GM18873 (cell line): Measurements from ENCODE around the gene FGFR3.

Experiments used
- ATAC-seq: cut with Tn5 transposase; IDR thresholded peaks from one replicate; pipeline ENCODE4 v1.9.1; 2021; ENCODE audit warnings: mild to moderate bottlenecking, moderate library complexity, moderate number of reproducible peaks; ENCODE audit not compliant: unreplicated experiment, low FRiP score

Gene FGFR3

GRCh38 chr4:1768367-1769034, 24.6 kb upstream of the FGFR3 start:
- no peak for ATAC-seq

- no peak for ATAC-seq
Measured at GRCh38 chr4:1769692-1770091, 23.4 kb upstream of the FGFR3 start.

GRCh38 chr4:1770245-1770644, 22.8 kb upstream of the FGFR3 start:
- no peak for ATAC-seq

GRCh38 chr4:1770791-1771231, 22.3 kb upstream of the FGFR3 start:
- ATAC-seq, result no peak

- no peak for ATAC-seq
Measured at GRCh38 chr4:1771555-1772305, 21.4 kb upstream of the FGFR3 start.

- no peak for ATAC-seq
Measured at GRCh38 chr4:1772853-1773538, 20.1 kb upstream of the FGFR3 start.

- no peak for ATAC-seq
Measured at GRCh38 chr4:1773754-1774153, 19.3 kb upstream of the FGFR3 start.

GRCh38 chr4:1775731-1776500, 17.2 kb upstream of the FGFR3 start:
- no peak for ATAC-seq

- no peak for ATAC-seq
Measured at GRCh38 chr4:1776521-1777161, 16.5 kb upstream of the FGFR3 start.

- no peak for ATAC-seq
Measured at GRCh38 chr4:1777822-1778641, 15.1 kb upstream of the FGFR3 start.

- no peak for ATAC-seq
Measured at GRCh38 chr4:1778642-1779392, 14.3 kb upstream of the FGFR3 start.

- ATAC-seq, result no peak
Measured at GRCh38 chr4:1779588-1780382, 13.3 kb upstream of the FGFR3 start.

GRCh38 chr4:1780435-1780834, 12.7 kb upstream of the FGFR3 start:
- ATAC-seq, result no peak

GRCh38 chr4:1783015-1783414, 10.1 kb upstream of the FGFR3 start:
- no peak for ATAC-seq

- ATAC-seq, result no peak
Measured at GRCh38 chr4:1783970-1784369, 9.1 kb upstream of the FGFR3 start.

- no peak for ATAC-seq
Measured at GRCh38 chr4:1784395-1784788, 8.7 kb upstream of the FGFR3 start.

- ATAC-seq, result no peak
Measured at GRCh38 chr4:1784789-1785591, 8.1 kb upstream of the FGFR3 start.
